ENCODE measurements around the gene ACP3.
"Not testable (repeated sequence)": the region's sequence is repeated elsewhere in the genome, so short reads cannot be mapped to it uniquely, and the experiment has no call there.

ACP3 gene

GRCh38 chr3:132317229-132317948 lies at the start of gene ACP3:
Gene ACP3, plus strand, starts transcription at chr3:132317407. Its CDS starts 50 bp downstream, at chr3:132317457.
- DNase-seq, result no peak

- no peak for DNase-seq
Observed at GRCh38 chr3:132268956-132269355, 48.3 kb upstream of the ACP3 start.

GRCh38 chr3:132273036-132273435 lies 44.2 kb upstream of the ACP3 start:
- no peak for DNase-seq

GRCh38 chr3:132276228-132276906 lies 40.8 kb upstream of the ACP3 start:
- DNase-seq, result no peak

- no peak for DNase-seq
Observed at GRCh38 chr3:132279030-132279429, 38.2 kb upstream of the ACP3 start.

GRCh38 chr3:132283440-132283839 lies 33.8 kb upstream of the ACP3 start:
- no peak for DNase-seq

- DNase-seq, result no peak
Observed at GRCh38 chr3:132283916-132284405, 33.2 kb upstream of the ACP3 start.

GRCh38 chr3:132284781-132285619 lies 32.2 kb upstream of the ACP3 start:
- DNase-seq, result no peak

- DNase-seq, result no peak
Observed at GRCh38 chr3:132285620-132285945, 31.6 kb upstream of the ACP3 start.

GRCh38 chr3:132286035-132286434 lies 31.2 kb upstream of the ACP3 start:
- no peak for DNase-seq

GRCh38 chr3:132288357-132288756 lies 28.9 kb upstream of the ACP3 start:
- DNase-seq, result no peak

- DNase-seq, result no peak
Observed at GRCh38 chr3:132289316-132289715, 27.9 kb upstream of the ACP3 start.

- DNase-seq, result no peak
Observed at GRCh38 chr3:132290833-132291232, 26.4 kb upstream of the ACP3 start.

- no peak for DNase-seq
Observed at GRCh38 chr3:132292042-132292441, 25.2 kb upstream of the ACP3 start.

- no peak for DNase-seq
Observed at GRCh38 chr3:132293251-132293650, 24.0 kb upstream of the ACP3 start.

GRCh38 chr3:132294906-132295305 lies 22.3 kb upstream of the ACP3 start:
- DNase-seq, result no peak

GRCh38 chr3:132303336-132304201 lies 13.6 kb upstream of the ACP3 start:
- DNase-seq, result not testable (repeated sequence)

GRCh38 chr3:132304351-132304750 lies 12.9 kb upstream of the ACP3 start:
- not testable (repeated sequence) for DNase-seq

- DNase-seq, result not testable (repeated sequence)
Observed at GRCh38 chr3:132310057-132310456, 7.2 kb upstream of the ACP3 start.

GRCh38 chr3:132311316-132311715 lies 5.9 kb upstream of the ACP3 start:
- no peak for DNase-seq

GRCh38 chr3:132311841-132312240 lies 5.4 kb upstream of the ACP3 start:
- no peak for DNase-seq

- DNase-seq, result no peak
Observed at GRCh38 chr3:132315851-132316250, 1.4 kb upstream of the ACP3 start.

GRCh38 chr3:132318451-132318850 lies 1.2 kb downstream of the ACP3 start:
- DNase-seq, result no peak

Measured in NCI-H1092 treated with DMSO at 0.1 percent for 48 hours (cell line).